Peyer's patch (tissue), 4 donors: ENCODE data around the gene PROX1. TPM values are rescaled to one million over a fixed set of nuclear protein-coding genes. Genes with fewer than 3 reads are reported as not detected.

Experiments used
- DNase-seq, 3 donors: peaks; one replicate each; pipeline ENCODE4 v3.0.0-alpha.2; 2017 to 2019
- H3K27ac ChIP-seq, 4 donors: fragments of 200-600 bp; sonication (generic); one replicate each; pipeline ENCODE4 v1.5.1; 2016 to 2019
- H3K27me3 ChIP-seq, 2 donors: fragments of 200-600 bp; sonication (generic); one replicate each; pipeline ENCODE4 v1.5.1; 2019
- H3K36me3 ChIP-seq, 3 donors: fragments of 200-600 bp; sonication (generic); one replicate each; pipeline ENCODE4 v1.5.1; 2016 to 2019
- H3K4me1 ChIP-seq, 4 donors: fragments of 200-600 bp; sonication (generic); one replicate each; pipeline ENCODE4 v1.5.1; 2016 to 2019
- H3K4me3 ChIP-seq, 4 donors: fragments of 200-600 bp; sonication (generic); 1 replicate in 3 of 4; 2 replicates in 1 of 4; pipeline ENCODE4 v1.5.1; 2016 to 2019; ENCODE audit warnings: mild to moderate bottlenecking in 1 of 4
- H3K9me3 ChIP-seq, 4 donors: fragments of 200-600 bp; sonication (generic); one replicate each; pipeline ENCODE4 v1.5.1; 2016 to 2019; ENCODE audit warnings: mild to moderate bottlenecking in 1 of 4
- POLR2A ChIP-seq, 2 donors: fragments of 450-650 bp; IDR thresholded peaks; one replicate each; pipeline ENCODE4 v1.5.1; 2017; ENCODE audit warnings: antibody characterized with exemption in 2 of 2, mild to moderate bottlenecking in 2 of 2, moderate library complexity in 2 of 2
- total RNA-seq, 4 donors: library from RNA; depleted of rRNA; stranded (reverse); fragments of >200 nt; gene quantifications; one replicate each; pipeline ENCODE4 v1.1.0, GENCODE V29; 2016
- TF ChIP-seq, protein P1 (sequence below), 6 experiments: fragments of 450-650 bp in 4 of 6; fragments of 200-600 bp in 2 of 6; sonication (generic) in 1 of 6; IDR thresholded peaks; one replicate each; pipeline ENCODE4 v1.5.1; 2017 to 2019; ENCODE audit warnings: antibody characterized with exemption in 6 of 6, mild to moderate bottlenecking in 3 of 6, moderate library complexity in 1 of 6

Gene PROX1
- total RNA-seq, 4 donors from 2014 or later, result 7.4 to 26.4 (median 13.7) TPM

DNA sequence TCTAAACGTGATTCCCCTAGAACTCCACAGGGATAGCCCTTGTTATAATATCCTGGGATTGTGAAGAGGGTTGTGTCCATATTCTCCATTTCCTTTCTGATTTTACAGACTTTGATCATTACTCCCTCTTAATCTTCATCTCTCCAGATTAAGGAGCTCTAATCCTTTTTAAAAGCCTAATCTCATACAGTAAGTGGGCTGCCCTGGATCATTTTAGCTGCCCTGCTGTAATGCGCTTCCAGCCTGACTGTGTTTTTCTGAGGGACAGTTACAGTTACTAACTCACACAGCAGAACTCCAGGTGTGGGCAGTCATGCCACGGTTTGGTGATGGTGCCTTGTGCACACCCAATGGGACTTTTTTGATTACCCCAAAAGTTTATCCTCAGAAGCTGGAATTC lies 33.5 kb downstream of the PROX1 start:
- no peaks in the 10 kb centered on the region for H3K27me3 ChIP-seq
- H3K27ac ChIP-seq, result no peak overlapping the region
- no peaks in the 10 kb centered on the region for H3K36me3 ChIP-seq
- H3K9me3 ChIP-seq, result no peaks in the 10 kb centered on the region
- no peak overlapping the region for H3K4me3 ChIP-seq
- no peak for DNase-seq
- TF ChIP-seq POLR2A (IDR thresholded peaks at IDR 0.05), result no peak
- TF ChIP-seq, protein P1, sequence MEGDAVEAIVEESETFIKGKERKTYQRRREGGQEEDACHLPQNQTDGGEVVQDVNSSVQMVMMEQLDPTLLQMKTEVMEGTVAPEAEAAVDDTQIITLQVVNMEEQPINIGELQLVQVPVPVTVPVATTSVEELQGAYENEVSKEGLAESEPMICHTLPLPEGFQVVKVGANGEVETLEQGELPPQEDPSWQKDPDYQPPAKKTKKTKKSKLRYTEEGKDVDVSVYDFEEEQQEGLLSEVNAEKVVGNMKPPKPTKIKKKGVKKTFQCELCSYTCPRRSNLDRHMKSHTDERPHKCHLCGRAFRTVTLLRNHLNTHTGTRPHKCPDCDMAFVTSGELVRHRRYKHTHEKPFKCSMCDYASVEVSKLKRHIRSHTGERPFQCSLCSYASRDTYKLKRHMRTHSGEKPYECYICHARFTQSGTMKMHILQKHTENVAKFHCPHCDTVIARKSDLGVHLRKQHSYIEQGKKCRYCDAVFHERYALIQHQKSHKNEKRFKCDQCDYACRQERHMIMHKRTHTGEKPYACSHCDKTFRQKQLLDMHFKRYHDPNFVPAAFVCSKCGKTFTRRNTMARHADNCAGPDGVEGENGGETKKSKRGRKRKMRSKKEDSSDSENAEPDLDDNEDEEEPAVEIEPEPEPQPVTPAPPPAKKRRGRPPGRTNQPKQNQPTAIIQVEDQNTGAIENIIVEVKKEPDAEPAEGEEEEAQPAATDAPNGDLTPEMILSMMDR (IDR thresholded peaks at IDR 0.05), result no peak
- H3K4me1 ChIP-seq, result no peaks in the 10 kb centered on the region

DNA sequence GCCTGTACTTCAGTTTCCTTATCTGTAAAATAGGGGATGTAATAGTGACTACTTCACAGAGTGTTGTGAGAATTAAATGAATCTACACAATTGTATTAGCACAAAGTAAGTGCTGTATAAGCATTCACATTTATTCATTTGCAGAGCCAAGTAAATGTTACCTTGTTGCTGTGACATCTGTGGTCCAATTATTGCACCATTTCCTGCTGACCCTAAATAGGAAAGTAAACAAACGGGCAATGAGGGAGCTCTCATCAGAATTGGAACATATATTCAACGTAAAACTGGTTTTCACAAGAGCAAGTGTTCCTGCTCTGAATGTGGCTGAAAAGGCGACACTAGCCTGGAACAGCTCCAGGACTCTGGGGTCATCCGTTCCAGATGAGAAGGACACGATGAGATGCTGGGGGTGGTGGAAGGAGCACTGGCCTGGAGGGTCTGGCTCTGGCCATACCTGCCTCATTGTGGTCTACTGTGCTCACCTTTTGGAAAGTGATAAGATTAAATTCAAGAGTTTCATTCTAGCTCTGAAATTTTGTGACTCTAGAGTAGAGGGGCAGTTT lies 34.5 kb downstream of the PROX1 start:
- no peak for DNase-seq

DNA sequence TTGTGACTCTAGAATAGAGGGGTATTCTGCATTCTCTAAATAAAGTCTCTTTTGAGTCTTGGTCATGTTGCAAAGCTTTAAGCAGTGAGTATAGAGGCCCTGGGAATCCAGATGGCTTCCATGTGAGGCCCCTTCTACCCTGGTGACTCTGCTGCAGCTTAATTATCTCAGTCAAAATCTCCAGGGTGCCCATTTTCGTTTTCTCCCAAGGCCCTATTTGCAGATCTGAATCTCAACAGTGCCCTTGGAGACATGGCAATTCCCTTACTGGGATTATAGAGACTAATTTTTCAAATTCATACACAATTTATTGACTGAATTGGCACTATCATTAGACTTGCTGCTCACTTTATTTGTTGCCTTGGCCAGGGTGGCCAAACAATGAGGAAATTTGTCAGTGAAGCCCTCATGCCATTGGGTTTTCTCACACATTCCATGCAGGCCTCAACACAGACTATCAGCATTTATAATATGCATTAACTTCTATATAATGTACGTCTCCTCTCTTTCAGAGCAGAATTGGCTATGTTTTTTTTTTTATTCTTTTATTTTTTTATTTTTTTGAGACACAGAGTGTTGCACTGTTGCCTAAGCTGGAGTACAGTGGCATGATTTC lies 35.1 kb downstream of the PROX1 start:
- H3K4me1 ChIP-seq, result no peaks in the 10 kb centered on the region
- no peaks in the 10 kb centered on the region for H3K27me3 ChIP-seq
- H3K36me3 ChIP-seq, result no peaks in the 10 kb centered on the region
- H3K4me3 ChIP-seq, result no peak overlapping the region
- H3K27ac ChIP-seq, result no peak overlapping the region
- TF ChIP-seq, protein P1 (IDR thresholded peaks at IDR 0.05), result no peak
- no peak for TF ChIP-seq POLR2A (IDR thresholded peaks at IDR 0.05)
- no peak for DNase-seq
- no peaks in the 10 kb centered on the region for H3K9me3 ChIP-seq

More for the DNA sequence above, 34.5 kb downstream of the PROX1 start:
- H3K27ac ChIP-seq, result no peak overlapping the region
- no peaks in the 10 kb centered on the region for H3K4me1 ChIP-seq
- no peaks in the 10 kb centered on the region for H3K27me3 ChIP-seq
- H3K36me3 ChIP-seq, result no peaks in the 10 kb centered on the region
- TF ChIP-seq, protein P1 (IDR thresholded peaks at IDR 0.05), result no peak
- TF ChIP-seq POLR2A (IDR thresholded peaks at IDR 0.05), result no peak
- no peaks in the 10 kb centered on the region for H3K9me3 ChIP-seq
- no peak overlapping the region for H3K4me3 ChIP-seq

DNA sequence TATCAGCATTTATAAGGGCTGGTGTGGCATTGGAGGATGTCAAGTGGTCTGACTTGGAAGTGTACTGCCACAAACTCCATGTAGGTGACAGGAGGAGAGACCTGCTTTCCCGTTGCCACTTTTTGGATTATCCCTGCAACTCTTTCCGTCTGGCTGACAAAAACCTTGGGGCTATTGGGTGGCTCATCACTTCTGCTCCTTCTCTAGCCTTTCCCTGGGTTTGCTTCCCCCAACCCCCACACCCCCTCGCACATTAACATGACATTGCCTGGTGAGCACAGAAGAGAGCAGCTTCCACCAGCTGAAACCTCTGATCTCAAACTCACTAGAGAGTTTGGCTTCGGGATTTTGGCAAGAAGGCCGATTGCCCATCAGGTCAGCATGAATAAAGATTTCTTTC lies 39.2 kb downstream of the PROX1 start:
- no peak overlapping the region for H3K4me3 ChIP-seq
- H3K27ac ChIP-seq, result no peak overlapping the region
- no peaks in the 10 kb centered on the region for H3K27me3 ChIP-seq
- H3K36me3 ChIP-seq, result no peaks in the 10 kb centered on the region
- H3K9me3 ChIP-seq, result no peaks in the 10 kb centered on the region
- no peaks in the 10 kb centered on the region for H3K4me1 ChIP-seq
- no peak for TF ChIP-seq POLR2A (IDR thresholded peaks at IDR 0.05)
- TF ChIP-seq, protein P1 (IDR thresholded peaks at IDR 0.05), result no peak
- DNase-seq, result no peak

DNA sequence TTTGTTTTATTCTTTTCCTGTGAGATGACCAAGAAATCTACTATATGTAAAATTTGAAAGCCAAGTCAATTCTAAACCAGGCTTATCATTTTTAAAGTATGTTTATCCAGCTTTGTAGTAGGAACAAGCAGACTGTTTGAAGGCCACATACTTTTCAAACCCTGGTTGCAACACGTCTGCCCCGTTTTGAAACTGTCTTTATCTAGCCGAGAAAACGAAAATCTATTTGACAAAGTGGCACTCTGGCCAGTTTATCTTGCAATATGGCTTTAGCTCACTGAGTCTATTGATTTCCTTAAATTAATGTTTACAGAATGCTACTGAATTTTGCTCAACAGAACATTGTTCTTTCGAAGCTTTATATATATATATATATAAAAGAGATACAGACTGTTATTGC lies 39.7 kb downstream of the PROX1 start:
- H3K27ac ChIP-seq, result no peak overlapping the region
- no peak overlapping the region for H3K4me3 ChIP-seq
- H3K36me3 ChIP-seq, result no peaks in the 10 kb centered on the region
- TF ChIP-seq, protein P1 (IDR thresholded peaks at IDR 0.05), result no peak
- TF ChIP-seq POLR2A (IDR thresholded peaks at IDR 0.05), result no peak
- no peak for DNase-seq
- H3K27me3 ChIP-seq, result no peaks in the 10 kb centered on the region
- H3K9me3 ChIP-seq, result no peaks in the 10 kb centered on the region
- H3K4me1 ChIP-seq, result no peaks in the 10 kb centered on the region
